HG03432 (cell line): ENCODE data around the gene FIG4.
"Not testable (repeated sequence)": the region's sequence is repeated elsewhere in the genome, so short reads cannot be mapped to it uniquely, and the experiment has no call there.

Source experiments
- ATAC-seq: cut with Tn5 transposase; IDR thresholded peaks from one replicate; pipeline ENCODE4 v1.9.1; 2021; ENCODE audit warnings: mild to moderate bottlenecking, moderate library complexity; ENCODE audit not compliant: unreplicated experiment

FIG4 gene

GRCh38 chr6:109701774-109702173, 10.7 kb downstream of the FIG4 start:
- no peak for ATAC-seq

DNA sequence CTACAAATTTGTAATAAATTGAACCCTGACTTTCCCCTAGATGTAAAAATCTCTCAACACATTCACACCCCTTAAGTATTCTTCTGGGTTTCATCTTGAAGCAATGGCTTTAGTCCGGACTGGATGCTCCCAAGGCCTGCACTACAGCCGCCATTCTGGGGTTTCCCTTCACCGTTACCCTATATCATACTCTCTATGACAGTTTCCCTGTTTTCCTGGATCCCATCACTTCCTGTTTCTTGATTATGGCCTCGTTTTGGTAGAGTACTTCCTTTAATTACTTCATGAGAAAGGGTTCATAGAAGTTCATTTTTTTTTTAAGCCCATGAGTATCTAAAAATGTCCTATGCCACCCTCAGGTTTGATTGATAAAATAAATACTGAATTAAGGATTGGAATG, 11.7 kb downstream of the FIG4 start:
- no peak for ATAC-seq

DNA sequence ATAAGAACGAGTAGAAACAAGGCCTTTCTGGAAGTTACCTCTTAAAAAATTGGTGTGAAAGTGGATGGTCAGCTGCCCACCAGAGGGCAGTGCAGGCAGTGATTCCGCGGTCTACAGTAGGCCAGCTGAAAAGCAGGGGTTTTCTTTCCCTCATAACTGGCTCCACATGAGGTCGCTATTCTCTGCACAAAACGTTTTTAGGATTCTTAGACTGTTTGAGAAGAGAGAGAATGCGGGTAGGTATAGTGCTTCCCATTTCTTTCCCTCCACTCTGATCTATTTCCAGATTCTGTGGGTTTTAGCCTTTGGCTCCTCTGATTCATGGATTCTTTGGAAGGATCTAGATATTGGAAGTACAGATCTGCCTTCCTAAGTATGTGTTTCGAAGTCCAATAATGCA, 14.2 kb downstream of the FIG4 start:
- ATAC-seq, result peak; percentile 91

- ATAC-seq, result no peak
Observed at GRCh38 chr6:109706513-109706912, 15.4 kb downstream of the FIG4 start.

- ATAC-seq, result not testable (repeated sequence)
Observed at GRCh38 chr6:109708099-109708498, 17.0 kb downstream of the FIG4 start.

DNA sequence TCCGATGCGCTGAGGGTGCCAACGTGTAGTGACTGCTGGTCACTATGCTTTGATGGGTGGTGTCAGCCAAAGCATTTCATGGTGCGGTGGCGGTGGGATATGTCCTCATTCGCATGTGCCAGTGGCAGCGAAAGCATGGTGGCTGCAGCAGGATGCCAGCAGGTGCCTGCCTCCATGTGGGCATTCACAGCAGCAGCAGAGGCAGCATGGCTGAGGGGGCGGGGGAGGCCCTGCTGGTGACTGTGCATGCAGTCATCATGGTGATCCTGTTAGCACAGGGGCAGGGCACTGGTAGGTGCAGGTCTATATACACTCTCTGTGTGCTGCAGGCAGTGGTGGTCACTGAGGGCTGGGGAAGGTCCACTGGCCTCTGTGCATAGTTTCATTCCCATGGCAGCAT, 22.0 kb downstream of the FIG4 start:
- ATAC-seq, result no peak

DNA sequence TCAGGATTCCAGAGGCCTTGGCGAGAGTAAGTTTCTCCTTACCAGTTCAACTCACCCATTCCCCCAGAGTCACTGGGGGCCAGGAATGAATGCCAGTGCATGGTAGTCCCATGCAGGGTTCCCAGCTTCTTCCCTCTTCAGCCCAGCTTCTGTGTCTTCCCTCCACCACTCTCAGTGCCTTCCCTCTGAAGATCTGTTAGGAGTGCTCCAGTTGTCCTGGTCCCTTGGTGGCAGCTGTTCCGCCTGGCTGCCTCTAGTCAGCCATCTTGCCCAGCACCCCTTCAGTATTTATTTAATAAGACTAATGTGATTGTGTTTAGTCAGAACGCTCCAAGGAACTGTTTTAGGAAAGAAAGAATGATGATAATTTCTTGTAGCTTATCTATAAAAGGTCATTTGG, 23.1 kb downstream of the FIG4 start:
- no peak for ATAC-seq

- no peak for ATAC-seq
Observed at GRCh38 chr6:109714611-109715010, 23.5 kb downstream of the FIG4 start.

DNA sequence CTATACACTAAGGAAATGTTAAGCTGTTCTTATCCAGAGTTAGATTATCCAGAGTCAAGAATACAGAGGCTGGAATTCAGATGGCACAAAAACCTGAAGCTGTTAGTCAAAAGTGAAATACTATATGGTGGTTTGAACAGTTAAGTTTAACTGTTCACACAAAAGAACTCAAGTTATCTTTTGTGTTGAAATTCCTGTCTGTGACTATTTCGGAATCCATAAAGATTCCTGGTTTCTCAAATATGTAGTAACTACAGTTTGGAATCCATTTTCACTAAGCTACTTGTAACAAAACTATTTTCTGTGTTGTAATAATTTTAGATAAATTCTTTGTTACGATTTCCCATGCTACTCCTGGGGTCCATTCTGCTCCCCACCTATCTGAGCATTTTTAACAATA, 24.5 kb downstream of the FIG4 start:
- no peak for ATAC-seq

DNA sequence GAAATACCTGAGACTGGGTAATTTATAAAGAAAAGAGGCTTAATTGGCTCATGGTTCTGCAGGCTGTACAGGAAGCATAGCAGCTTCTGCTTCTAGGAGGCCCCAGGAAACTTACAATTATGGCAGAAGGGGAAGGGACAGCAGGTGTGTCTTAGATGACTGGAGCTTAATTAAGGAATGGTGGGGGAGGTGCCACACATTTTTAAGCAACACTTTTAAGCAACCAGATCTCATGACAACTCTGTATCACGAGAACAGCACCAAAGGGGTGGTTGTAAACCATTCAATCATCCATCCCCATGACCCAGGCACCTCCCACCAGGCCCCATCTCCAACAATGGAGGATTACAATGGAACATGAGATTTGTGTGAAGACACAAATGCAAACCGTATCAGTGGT, 26.9 kb downstream of the FIG4 start:
- ATAC-seq, result no peak

DNA sequence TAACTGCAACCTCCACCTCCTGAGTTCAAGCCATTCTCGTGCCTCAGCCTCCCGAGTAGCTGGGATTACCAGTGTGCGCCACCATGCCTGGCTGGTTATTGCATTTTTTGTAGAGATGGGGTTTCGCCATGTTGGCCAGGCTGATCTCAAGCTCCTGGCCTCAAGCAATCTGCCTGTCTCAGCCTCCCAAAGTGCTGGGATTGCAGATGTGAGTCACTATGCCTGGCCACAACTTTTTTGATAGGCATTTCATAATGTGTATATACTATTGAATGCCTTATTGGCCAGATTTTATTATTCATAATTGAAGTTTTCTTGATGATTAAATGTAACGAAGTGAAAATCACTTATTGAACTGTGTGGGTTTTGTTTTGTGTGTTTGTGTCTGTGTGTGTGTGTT, 27.9 kb downstream of the FIG4 start:
- no peak for ATAC-seq

- ATAC-seq, result no peak
Observed at GRCh38 chr6:109720311-109720710, 29.2 kb downstream of the FIG4 start.

GRCh38 chr6:109722011-109722410, 30.9 kb downstream of the FIG4 start:
- ATAC-seq, result no peak

DNA sequence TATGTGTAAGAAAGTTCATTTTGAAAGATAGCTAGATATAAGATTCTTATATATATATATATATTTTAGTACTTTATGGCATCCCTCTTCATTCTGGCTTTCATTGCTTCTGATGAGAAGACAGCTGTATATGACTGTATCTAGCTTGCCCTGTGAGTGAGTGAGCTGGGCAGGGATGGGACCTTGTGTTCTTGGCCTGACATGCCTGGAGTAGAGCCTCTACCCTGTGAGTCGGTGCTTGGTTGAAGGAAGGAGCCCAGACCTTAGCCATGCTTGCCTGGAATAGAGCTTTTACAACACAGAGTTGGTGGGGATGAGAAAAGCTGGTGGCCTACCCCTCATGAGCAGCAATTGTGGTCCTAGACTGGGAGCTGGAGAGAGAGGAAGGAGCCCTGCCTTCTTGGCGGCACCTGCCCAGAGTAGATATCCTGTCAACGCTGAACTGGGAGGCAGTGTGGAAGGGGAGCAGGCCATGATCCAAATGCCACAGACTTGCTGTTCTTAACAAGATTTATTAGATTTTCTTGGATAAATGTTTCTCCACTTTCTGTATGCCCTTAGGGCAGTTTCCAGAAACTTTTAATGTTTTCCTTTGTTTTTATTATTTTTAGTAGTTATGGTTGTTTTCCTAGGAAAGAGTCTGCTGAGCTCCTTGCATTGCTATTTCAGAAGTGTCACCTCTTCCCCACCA, 31.6 kb downstream of the FIG4 start:
- ATAC-seq, result no peak

DNA sequence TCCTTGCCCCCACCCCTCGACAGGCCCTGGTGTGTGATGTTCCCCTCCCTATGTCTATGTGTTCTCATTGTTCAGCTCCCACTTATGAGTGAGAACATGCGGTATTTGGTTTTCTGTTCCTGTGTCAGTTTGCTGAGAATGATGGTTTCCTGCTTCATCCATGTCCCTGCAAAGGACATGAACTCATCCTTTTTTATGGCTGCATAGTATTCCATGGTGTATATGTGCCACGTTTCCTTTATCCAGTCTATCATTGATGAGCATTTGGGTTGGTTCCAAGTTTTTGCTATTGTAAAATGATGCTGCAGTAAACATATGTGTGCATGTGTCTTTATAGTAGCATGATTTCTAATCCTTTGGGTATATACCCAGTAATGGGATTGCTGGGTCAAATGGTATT, 34.2 kb downstream of the FIG4 start:
- ATAC-seq, result not testable (repeated sequence)

DNA sequence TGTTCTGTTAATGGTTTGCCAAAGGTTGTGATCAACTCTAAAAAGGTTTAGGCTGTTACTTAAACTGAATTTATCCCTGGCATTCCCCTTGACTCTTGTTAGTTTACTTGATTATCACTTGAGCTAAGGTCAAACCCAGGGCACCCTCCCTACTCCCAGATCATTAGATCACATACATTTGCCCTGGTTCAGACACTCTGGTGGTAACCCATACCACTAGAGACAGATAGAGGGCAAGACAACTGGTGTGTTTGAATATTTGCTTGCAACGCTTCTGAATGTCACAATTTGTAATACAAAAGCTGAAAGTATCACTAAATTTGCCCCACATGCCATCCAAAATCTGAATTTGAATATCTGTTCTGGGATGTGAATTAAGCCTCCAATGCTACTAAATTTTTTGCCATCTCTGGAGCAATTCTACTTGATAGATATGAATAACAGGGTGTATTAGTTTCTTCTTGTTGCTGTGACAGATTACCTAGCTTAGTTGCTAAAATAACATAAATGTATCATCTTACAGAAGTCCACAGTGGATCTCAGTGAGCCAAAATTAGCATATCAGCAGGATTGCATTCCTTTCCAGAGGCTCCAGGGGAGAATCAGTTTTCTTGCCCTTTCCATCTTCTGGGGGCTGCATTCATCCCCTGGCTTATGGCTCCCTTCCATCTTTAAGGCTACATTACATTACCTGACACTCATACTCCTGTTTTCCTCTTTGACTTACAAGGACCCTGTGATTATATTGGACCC, 45.4 kb downstream of the FIG4 start:
- no peak for ATAC-seq

GRCh38 chr6:109738255-109738654, 47.2 kb downstream of the FIG4 start:
- no peak for ATAC-seq

- ATAC-seq, result no peak
Observed at GRCh38 chr6:109738667-109739066, 47.6 kb downstream of the FIG4 start.

DNA sequence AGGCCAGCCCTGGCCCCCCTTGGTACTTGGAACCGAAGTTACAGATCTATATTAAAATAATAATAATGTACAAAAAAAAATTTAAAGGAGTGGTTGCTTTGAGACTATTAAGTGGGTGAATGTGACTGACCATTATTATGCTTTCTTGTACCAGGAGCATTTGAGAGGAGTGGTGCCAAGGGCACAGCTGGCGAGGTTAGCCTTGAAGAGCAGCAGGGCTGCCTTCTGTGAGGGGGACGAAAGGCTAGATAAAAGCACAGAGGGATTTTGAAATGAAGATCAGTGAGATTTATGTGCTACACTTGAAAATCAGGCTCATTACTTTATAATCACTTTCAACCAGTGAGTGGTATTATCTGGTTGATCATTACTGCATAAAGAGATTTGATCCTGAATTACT, 48.6 kb downstream of the FIG4 start:
- ATAC-seq, result no peak

DNA sequence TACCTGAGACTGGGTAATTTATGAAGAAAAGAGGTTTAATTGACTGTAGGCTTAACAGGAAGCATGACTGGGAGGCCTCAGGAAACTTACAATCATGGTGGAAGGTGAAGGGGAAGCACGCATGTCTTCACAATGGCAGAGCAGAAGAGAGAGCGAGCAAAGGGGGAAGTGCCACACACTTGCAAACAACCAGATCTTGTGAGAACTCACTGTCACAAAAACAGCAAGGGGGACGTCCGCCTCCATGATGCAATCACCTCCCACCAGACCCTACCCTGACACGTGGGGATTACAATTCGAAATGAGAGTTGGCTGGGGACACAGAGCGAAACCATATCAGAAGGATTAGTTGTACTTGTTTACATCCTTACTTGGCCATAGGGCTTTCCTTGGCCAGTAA, 49.7 kb downstream of the FIG4 start:
- no peak for ATAC-seq

DNA sequence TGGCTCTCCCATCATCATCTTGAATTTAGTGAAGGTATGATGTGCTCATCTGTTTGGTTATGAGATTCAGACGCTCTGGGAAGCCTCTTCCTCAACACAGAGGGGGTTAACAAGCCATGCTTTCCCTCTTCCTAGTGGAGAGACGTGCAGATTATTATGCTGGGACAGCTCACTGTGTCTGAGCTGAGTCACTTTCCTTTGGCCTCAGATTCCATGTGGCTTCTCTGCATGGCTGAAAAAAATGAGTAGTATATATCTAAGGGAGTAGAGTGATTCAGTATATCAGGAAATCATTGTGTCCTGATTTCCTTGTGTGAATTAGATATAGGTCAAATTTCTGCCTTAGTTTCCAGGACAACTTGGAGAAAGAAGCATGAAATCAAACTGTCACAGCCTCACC, 52.6 kb downstream of the FIG4 start:
- ATAC-seq, result no peak

DNA sequence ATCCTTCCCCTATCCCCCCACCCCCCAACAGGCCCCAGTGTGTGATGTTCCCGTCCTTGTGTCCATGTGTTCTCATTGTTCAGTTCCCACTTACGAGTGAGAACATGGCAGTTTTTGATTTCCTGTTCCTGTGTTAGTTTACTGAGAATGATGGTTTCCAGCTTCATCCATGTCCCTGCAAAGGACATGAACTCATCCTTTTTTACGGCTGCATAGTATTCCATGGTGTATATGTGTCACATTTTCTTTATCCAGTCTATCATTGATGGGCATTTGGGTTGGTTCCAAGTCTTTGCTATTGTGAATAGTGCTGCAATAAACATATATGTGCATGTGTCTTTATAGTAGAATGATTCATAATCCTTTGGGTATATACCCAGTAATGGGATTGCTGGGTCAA, 53.7 kb downstream of the FIG4 start:
- not testable (repeated sequence) for ATAC-seq

DNA sequence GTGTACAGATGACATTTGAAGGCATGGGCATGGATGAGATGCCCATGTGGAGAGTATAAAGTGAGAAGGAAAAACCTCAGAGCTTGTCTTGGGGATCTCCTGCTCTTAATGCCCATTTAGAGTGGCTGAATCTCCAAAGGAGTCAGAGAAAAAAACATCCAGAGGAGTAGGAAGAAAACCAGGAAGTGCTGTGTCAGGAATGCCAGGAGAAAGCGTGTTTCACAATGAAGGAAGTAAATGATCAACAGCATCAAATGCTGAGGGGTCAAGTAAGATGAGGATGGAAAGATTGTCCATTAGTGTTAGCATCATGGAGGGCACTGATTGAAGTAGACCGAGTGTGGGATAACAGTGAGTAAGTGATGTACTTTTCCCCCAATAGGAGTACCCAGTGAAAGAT, 56.1 kb downstream of the FIG4 start:
- no peak for ATAC-seq
